ENCODE results near the gene KRT83.

GRCh38 chr12:52350021-52350620, 28.9 kb upstream of the KRT83 start:
- TF ChIP-seq, protein P1, sequence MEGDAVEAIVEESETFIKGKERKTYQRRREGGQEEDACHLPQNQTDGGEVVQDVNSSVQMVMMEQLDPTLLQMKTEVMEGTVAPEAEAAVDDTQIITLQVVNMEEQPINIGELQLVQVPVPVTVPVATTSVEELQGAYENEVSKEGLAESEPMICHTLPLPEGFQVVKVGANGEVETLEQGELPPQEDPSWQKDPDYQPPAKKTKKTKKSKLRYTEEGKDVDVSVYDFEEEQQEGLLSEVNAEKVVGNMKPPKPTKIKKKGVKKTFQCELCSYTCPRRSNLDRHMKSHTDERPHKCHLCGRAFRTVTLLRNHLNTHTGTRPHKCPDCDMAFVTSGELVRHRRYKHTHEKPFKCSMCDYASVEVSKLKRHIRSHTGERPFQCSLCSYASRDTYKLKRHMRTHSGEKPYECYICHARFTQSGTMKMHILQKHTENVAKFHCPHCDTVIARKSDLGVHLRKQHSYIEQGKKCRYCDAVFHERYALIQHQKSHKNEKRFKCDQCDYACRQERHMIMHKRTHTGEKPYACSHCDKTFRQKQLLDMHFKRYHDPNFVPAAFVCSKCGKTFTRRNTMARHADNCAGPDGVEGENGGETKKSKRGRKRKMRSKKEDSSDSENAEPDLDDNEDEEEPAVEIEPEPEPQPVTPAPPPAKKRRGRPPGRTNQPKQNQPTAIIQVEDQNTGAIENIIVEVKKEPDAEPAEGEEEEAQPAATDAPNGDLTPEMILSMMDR (IDR thresholded peaks at IDR 0.05), result no peak
- no peak for TF ChIP-seq POLR2A (IDR thresholded peaks at IDR 0.05)
- no peak for TF ChIP-seq POLR2AphosphoS5 (IDR thresholded peaks at IDR 0.05; ENCODE audit: insufficient read depth in 1 of 2, low read depth in 1 of 2)
